Activated CD8-positive, alpha-beta memory T cell treated with anti-CD3 and anti-CD28 coated beads, Interleukin-2, amount 10 ng/mL, durations not matched to agents 7 days and 5 days (primary cell): ENCODE results near the gene LMO7. TPM values are rescaled to one million over a fixed set of nuclear protein-coding genes. Genes with fewer than 3 reads are reported as not detected.
"Not testable (repeated sequence)": the region's sequence is repeated elsewhere in the genome, so short reads cannot be mapped to it uniquely, and the experiment has no call there.

ENCODE experiments used
- ATAC-seq: fragments of 150-1000 bp; cut with Tn5 transposase; one replicate; pipeline ENCODE4 v1.10.0; 2021; ENCODE audit warnings: moderate library complexity
- CTCF ChIA-PET: fragments of 350-600 bp; sonication (Branson Sonifier 250); formaldehyde crosslinking; loops from one replicate; lab custom pipeline; 2021; ENCODE audit warnings: antibody characterized with exemption; lab: Charles Lee
- DNase-seq: peaks from one replicate; pipeline ENCODE4 v3.0.0-alpha.2; 2020
- H3K27ac Mint-ChIP-seq: one replicate; pipeline ENCODE4 v1.8.0; 2021; ENCODE audit warnings: mild to moderate bottlenecking, mixed read lengths
- H3K27me3 Mint-ChIP-seq: one replicate; pipeline ENCODE4 v1.8.0; 2021; ENCODE audit warnings: mixed read lengths
- H3K36me3 Mint-ChIP-seq: one replicate; pipeline ENCODE4 v1.8.0; 2021; ENCODE audit warnings: mild to moderate bottlenecking, mixed read lengths
- H3K4me1 Mint-ChIP-seq: one replicate; pipeline ENCODE4 v1.8.0; 2021; ENCODE audit warnings: mixed read lengths
- H3K4me3 Mint-ChIP-seq: one replicate; pipeline ENCODE4 v1.8.0; 2021; ENCODE audit warnings: mild to moderate bottlenecking, moderate library complexity, mixed read lengths
- H3K9me3 Mint-ChIP-seq: one replicate; pipeline ENCODE4 v1.8.0; 2022; ENCODE audit warnings: low read depth, mixed read lengths
- total RNA-seq, 2 experiments: library from RNA; stranded (reverse); gene quantifications; one replicate each; pipeline ENCODE4 v1.2.3, GENCODE V29; 2021

LMO7 gene
- total RNA-seq, 2 experiments from 2014 or later, result 4.2 to 9.3 TPM

- H3K36me3 Mint-ChIP-seq, CTCF ChIA-PET, H3K9me3 Mint-ChIP-seq, H3K27me3 Mint-ChIP-seq, ATAC-seq, DNase-seq, H3K4me1 Mint-ChIP-seq, H3K27ac Mint-ChIP-seq, H3K4me3 Mint-ChIP-seq: not testable (repeated sequence)
These were observed 106.9 kb downstream of the LMO7 start for GRCh38 chr13:75743072-75743471.

GRCh38 chr13:75744127-75744526 lies 108.0 kb downstream of the LMO7 start:
- H3K4me1 Mint-ChIP-seq, result no peaks in the 10 kb centered on the region
- H3K4me3 Mint-ChIP-seq, result no peak overlapping the region

GRCh38 chr13:75745387-75745786 lies 109.3 kb downstream of the LMO7 start:
- H3K4me3 Mint-ChIP-seq, result no peak overlapping the region
- DNase-seq (no peak), ATAC-seq (no peak)
- CTCF ChIA-PET, result no interaction called here
- no peaks in the 10 kb centered on the region for H3K36me3 Mint-ChIP-seq
- no peaks in the 10 kb centered on the region for H3K9me3 Mint-ChIP-seq
- no peaks in the 10 kb centered on the region for H3K4me1 Mint-ChIP-seq
- H3K27me3 Mint-ChIP-seq, result no peaks in the 10 kb centered on the region
- H3K27ac Mint-ChIP-seq, result no peak overlapping the region

More at GRCh38 chr13:75744127-75744526, 108.0 kb downstream of the LMO7 start:
- H3K27ac Mint-ChIP-seq, result no peak overlapping the region
- ATAC-seq (no peak), DNase-seq (no peak)
- H3K27me3 Mint-ChIP-seq, result no peaks in the 10 kb centered on the region
- no peaks in the 10 kb centered on the region for H3K36me3 Mint-ChIP-seq
- CTCF ChIA-PET, result no interaction called here
- no peaks in the 10 kb centered on the region for H3K9me3 Mint-ChIP-seq

GRCh38 chr13:75748874-75749273 lies 112.7 kb downstream of the LMO7 start:
- H3K27ac Mint-ChIP-seq, result no peak overlapping the region
- H3K4me1 Mint-ChIP-seq, result no peaks in the 10 kb centered on the region
- CTCF ChIA-PET, result no interaction called here
- DNase-seq, result no peak
- H3K4me3 Mint-ChIP-seq, result no peak overlapping the region
- no peaks in the 10 kb centered on the region for H3K27me3 Mint-ChIP-seq
- no peak for ATAC-seq
- no peaks in the 10 kb centered on the region for H3K9me3 Mint-ChIP-seq
- H3K36me3 Mint-ChIP-seq, result no peaks in the 10 kb centered on the region

GRCh38 chr13:75749407-75749806 lies 113.3 kb downstream of the LMO7 start:
- Mint-ChIP-seq H3K4me1 (no peaks in the 10 kb centered on the region), H3K27me3 (no peaks in the 10 kb centered on the region), H3K9me3 (peaks cover 4% of the 10 kb centered on the region), H3K36me3 (peaks cover 4% of the 10 kb centered on the region), H3K4me3 (no peak overlapping the region), H3K27ac (no peak overlapping the region)
- CTCF ChIA-PET, result no interaction called here
- no peak for ATAC-seq
- no peak for DNase-seq

DNA sequence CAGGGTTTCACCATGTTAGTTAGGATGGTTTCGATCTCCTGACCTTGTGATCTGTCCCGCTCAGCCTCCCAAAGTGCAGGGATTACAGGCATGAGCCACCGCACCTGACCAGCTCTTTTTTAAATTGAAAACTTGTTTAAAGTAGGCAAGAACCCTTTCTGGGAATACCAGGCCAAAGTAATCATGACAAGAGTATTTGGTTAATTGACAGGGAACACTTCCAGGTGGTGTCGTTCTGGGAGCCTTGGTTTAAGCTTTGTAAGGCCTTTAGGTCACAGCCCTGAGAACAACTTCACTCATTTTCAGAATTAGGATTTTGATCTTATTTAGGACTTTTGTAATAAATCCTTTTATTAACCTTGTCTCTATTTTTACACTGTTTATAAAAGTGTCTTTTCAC lies 115.2 kb downstream of the LMO7 start:
- Mint-ChIP-seq H3K27ac (no peak overlapping the region), H3K4me3 (no peak overlapping the region), H3K27me3 (no peaks in the 10 kb centered on the region), H3K36me3 (peaks cover 9% of the 10 kb centered on the region), H3K9me3 (peaks cover 7% of the 10 kb centered on the region), H3K4me1 (peaks cover 6% of the 10 kb centered on the region)
- DNase-seq (no peak), ATAC-seq (no peak)
- CTCF ChIA-PET, result no interaction called here

DNA sequence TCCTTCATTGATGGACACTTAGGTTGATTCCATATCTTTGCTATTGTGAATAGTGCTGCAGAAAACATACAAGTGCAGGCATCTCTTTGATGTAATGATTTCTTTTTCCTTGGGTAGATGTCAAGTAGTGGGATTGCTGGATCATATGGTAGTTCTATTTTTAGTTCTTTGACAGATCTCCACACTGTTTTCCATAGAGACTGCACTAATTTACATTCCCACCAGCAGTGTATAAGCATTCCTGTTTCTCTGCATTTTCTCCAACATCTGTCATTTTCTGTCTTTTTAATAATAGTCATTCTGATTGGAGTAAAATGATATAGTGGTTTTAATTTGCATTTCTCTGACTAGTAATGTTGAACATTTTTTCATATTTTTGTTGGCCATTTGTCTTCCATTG lies 116.7 kb downstream of the LMO7 start:
- CTCF ChIA-PET, result no interaction called here

DNA sequence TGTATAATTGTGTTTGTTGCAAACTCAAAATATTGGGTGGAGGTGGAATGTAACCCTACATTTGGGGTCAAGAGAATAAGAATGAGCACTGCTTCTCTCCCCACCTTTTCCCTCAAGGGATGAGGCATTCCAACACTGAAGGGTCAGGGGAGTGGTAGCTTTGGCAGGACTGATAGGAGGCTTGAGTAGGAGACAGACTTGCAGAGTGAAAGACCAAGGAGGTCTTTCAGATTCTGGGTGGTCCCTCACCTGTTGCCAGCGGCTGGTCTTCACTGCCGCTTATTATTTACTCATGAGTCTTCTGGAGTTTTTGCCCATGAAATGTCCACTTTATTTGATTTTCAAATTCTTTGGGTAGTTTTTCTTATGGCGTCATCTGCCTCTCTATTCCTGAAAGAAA lies 118.8 kb downstream of the LMO7 start:
- DNase-seq, result no peak
- Mint-ChIP-seq H3K4me1 (peaks cover 16% of the 10 kb centered on the region), H3K27ac (no peak overlapping the region), H3K4me3 (no peak overlapping the region), H3K27me3 (no peaks in the 10 kb centered on the region), H3K9me3 (peaks cover 7% of the 10 kb centered on the region), H3K36me3 (peaks cover 16% of the 10 kb centered on the region)
- no peak for ATAC-seq
- CTCF ChIA-PET, result no interaction called here

More for the DNA sequence above, 116.7 kb downstream of the LMO7 start:
- no peaks in the 10 kb centered on the region for H3K27me3 Mint-ChIP-seq
- peaks cover 7% of the 10 kb centered on the region for H3K9me3 Mint-ChIP-seq
- H3K36me3 Mint-ChIP-seq, result peaks cover 12% of the 10 kb centered on the region
- ATAC-seq (no peak), DNase-seq (no peak)
- no peak overlapping the region for H3K27ac Mint-ChIP-seq
- peaks cover 15% of the 10 kb centered on the region for H3K4me1 Mint-ChIP-seq
- H3K4me3 Mint-ChIP-seq, result no peak overlapping the region

GRCh38 chr13:75757336-75757735 lies 121.2 kb downstream of the LMO7 start:
- no peak overlapping the region for H3K27ac Mint-ChIP-seq
- CTCF ChIA-PET, result interaction anchor here (1.1 kb wide), 1 partner anchor 62 kb away, joined by 4 read pairs; no protein-coding TSS in a partner anchor
- no peaks in the 10 kb centered on the region for H3K27me3 Mint-ChIP-seq
- ATAC-seq (peak; percentile 17), DNase-seq (no peak)
- no peak overlapping the region for H3K4me3 Mint-ChIP-seq
- H3K4me1 Mint-ChIP-seq, result peaks cover 31% of the 10 kb centered on the region
- peaks cover 7% of the 10 kb centered on the region for H3K9me3 Mint-ChIP-seq
- H3K36me3 Mint-ChIP-seq, result peaks cover 18% of the 10 kb centered on the region

- ATAC-seq (no peak), DNase-seq (no peak)
- H3K36me3 Mint-ChIP-seq, result peaks cover 14% of the 10 kb centered on the region
- H3K9me3 Mint-ChIP-seq, result peaks cover 3% of the 10 kb centered on the region
- H3K4me3 Mint-ChIP-seq, result no peak overlapping the region
- no peaks in the 10 kb centered on the region for H3K27me3 Mint-ChIP-seq
- CTCF ChIA-PET, result interaction anchor here (2.6 to 2.7 kb wide), 2 partner anchors 63 to 110 kb away, joined by 11 to 14 read pairs; no protein-coding TSS in a partner anchor
- H3K27ac Mint-ChIP-seq, result no peak overlapping the region
- H3K4me1 Mint-ChIP-seq, result peaks cover 41% of the 10 kb centered on the region
These were observed 123.4 kb downstream of the LMO7 start for GRCh38 chr13:75759531-75759930.

GRCh38 chr13:75760131-75761021 lies 124.2 kb downstream of the LMO7 start:
- Mint-ChIP-seq H3K27me3 (no peaks in the 10 kb centered on the region), H3K4me3 (peak overlapping the region; percentile 29), H3K36me3 (peaks cover 13% of the 10 kb centered on the region), H3K9me3 (peaks cover under 1% of the 10 kb centered on the region), H3K4me1 (peaks cover 41% of the 10 kb centered on the region), H3K27ac (peak overlapping the region; percentile 44)
- DNase-seq (no peak), ATAC-seq (peak; percentile 41)
- CTCF ChIA-PET, result interaction anchor here (2.6 to 2.7 kb wide), 2 partner anchors 64 to 110 kb away, joined by 11 to 14 read pairs; no protein-coding TSS in a partner anchor

- H3K27ac Mint-ChIP-seq, result peak overlapping the region; percentile 63
- CTCF ChIA-PET, result interaction anchor here (1.3 to 2.7 kb wide), 3 partner anchors 11 to 109 kb away, joined by 3 to 14 read pairs (median 11); no protein-coding TSS in a partner anchor
- peaks cover 36% of the 10 kb centered on the region for H3K4me1 Mint-ChIP-seq
- DNase-seq (no peak), ATAC-seq (no peak)
- peak overlapping the region; percentile 51 for H3K4me3 Mint-ChIP-seq
- H3K36me3 Mint-ChIP-seq, result peaks cover 15% of the 10 kb centered on the region
- H3K9me3 Mint-ChIP-seq, result peaks cover 1% of the 10 kb centered on the region
- no peaks in the 10 kb centered on the region for H3K27me3 Mint-ChIP-seq
These were observed 125.2 kb downstream of the LMO7 start for GRCh38 chr13:75761369-75761768.

DNA sequence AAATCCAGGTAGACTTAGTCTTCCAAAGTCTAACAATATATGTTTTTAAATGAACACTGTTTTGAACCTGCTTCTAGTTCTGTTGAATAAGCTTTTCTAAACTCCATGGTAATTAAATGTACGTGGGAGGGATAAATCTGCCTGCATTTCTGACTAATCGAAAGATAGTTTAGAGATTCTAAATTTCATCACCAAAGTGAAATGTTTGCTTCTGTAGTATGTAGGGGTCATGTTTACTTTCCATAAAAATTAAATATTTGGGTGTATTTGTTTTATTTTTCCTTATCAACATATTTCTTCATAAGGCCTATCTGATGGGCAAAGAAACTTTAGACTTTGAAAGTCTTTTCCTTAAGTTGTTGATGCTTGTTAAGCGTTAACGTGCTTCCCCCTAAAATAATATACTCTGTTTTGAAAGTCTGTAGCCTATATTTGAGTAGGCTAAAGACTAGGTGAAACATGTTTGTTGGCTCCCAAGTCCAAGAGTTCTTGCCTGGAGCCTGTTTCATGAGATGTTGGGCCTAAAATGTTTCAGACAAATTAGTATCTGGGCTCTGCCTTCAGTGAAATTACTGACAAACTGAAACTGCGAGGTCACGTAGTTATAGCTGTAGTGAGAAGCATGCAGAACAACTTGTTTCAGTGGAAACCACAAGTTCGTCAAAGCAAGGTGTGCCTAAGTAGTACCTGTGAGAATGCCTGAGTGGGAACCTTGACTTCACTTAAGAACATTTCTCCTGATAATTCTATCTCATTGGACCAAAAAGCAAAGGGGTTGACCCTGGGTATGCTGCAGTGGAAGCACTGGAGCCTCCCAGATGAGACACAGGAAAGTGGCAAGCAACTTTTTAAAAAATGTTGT lies 126.2 kb downstream of the LMO7 start:
- DNase-seq, result peak; percentile 52
- Mint-ChIP-seq H3K27me3 (no peaks in the 10 kb centered on the region), H3K27ac (peak overlapping the region; percentile 85), H3K4me1 (peaks cover 35% of the 10 kb centered on the region), H3K9me3 (peaks cover 2% of the 10 kb centered on the region), H3K36me3 (peaks cover 11% of the 10 kb centered on the region), H3K4me3 (peak overlapping the region; percentile 66)
- peak; percentile 84 for ATAC-seq
- CTCF ChIA-PET, result interaction anchor here (1.3 to 2.7 kb wide), 3 partner anchors 10 to 108 kb away, joined by 3 to 14 read pairs (median 11); no protein-coding TSS in a partner anchor
